Measurements from ENCODE around the gene CD40LG.

CD40LG gene

GRCh38 chrX:136671006-136671610, 23.1 kb downstream of the CD40LG start:
- no peak for DNase-seq (ENCODE audit: low read depth)
- TF ChIP-seq CTCF (IDR thresholded peaks at IDR 0.05; ENCODE audit: low read depth, low read length, missing control alignments) = no peak
- no peak overlapping the region for H3K4me3 ChIP-seq (ENCODE audit: low read depth, low read length)

- TF ChIP-seq CTCF (IDR thresholded peaks at IDR 0.05; ENCODE audit: low read depth, low read length, missing control alignments) = no peak
- no peak overlapping the region for H3K4me3 ChIP-seq (ENCODE audit: low read depth, low read length)
These were observed 26.5 kb downstream of the CD40LG start for GRCh38 chrX:136674270-136674985.

GRCh38 chrX:136679531-136679930, 31.6 kb downstream of the CD40LG start:
- H3K4me3 ChIP-seq (ENCODE audit: low read depth, low read length) = no peak overlapping the region
- TF ChIP-seq CTCF (IDR thresholded peaks at IDR 0.05; ENCODE audit: low read depth, low read length, missing control alignments) = no peak
- no peak for DNase-seq (ENCODE audit: low read depth)

More at GRCh38 chrX:136674270-136674985, 26.5 kb downstream of the CD40LG start:
- DNase-seq (ENCODE audit: low read depth) = no peak

GRCh38 chrX:136684120-136684519, 36.2 kb downstream of the CD40LG start:
- no peak for DNase-seq (ENCODE audit: low read depth)
- TF ChIP-seq CTCF (IDR thresholded peaks at IDR 0.05; ENCODE audit: low read depth, low read length, missing control alignments) = no peak
- no peak overlapping the region for H3K4me3 ChIP-seq (ENCODE audit: low read depth, low read length)

DNA sequence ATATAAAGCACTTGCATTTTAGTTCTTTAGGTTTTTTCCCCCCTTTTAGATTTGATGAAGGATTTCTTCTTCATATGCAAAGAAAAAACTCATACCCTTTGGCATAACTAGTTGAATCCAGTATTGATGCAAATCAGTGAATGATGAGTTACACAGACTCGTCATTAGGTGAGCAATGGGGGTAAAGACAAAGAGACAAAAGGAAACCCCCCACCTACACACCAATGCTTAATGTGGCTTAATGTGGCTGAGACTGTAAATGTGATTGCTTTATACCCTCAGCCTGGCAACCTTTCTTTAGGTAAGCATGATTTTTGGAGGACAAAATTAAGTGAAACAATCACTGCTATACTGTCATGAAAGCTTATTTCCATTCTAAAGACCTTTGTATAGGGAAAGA, 39.5 kb downstream of the CD40LG start:
- no peak for TF ChIP-seq CTCF (IDR thresholded peaks at IDR 0.05; ENCODE audit: low read depth, low read length, missing control alignments)
- H3K4me3 ChIP-seq (ENCODE audit: low read depth, low read length) = no peak overlapping the region
- DNase-seq (ENCODE audit: low read depth) = no peak

DNA sequence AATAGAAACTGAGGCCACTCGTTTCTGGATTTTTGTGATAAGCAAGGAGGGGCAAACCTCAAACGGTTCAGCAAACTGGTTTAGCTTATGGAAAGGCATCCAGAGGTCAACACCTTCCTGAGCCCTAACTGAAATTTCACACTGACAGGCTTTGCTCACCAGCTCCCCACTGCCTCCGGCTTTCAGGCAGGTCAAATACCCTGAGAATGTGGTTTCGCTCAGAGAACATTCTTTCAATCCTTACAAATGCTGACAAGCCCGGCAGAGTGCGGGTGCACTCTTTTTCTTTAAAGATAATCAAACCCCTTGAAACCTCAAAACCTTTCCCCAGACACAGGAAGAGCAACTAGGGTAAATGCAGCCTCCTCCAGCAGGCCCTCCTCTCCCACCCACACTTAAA, 41.5 kb downstream of the CD40LG start:
- no peak overlapping the region for H3K4me3 ChIP-seq (ENCODE audit: low read depth, low read length)
- TF ChIP-seq CTCF (IDR thresholded peaks at IDR 0.05; ENCODE audit: low read depth, low read length, missing control alignments) = no peak
- no peak for DNase-seq (ENCODE audit: low read depth)

All from GM12864 (cell line).